GM21717 (cell line): ENCODE results near the gene TMEM229B.

Source experiments
- ATAC-seq: cut with Tn5 transposase; IDR thresholded peaks from one replicate; pipeline ENCODE4 v1.9.1; 2021; ENCODE audit warnings: mild to moderate bottlenecking, moderate library complexity; ENCODE audit not compliant: unreplicated experiment

TMEM229B gene

DNA sequence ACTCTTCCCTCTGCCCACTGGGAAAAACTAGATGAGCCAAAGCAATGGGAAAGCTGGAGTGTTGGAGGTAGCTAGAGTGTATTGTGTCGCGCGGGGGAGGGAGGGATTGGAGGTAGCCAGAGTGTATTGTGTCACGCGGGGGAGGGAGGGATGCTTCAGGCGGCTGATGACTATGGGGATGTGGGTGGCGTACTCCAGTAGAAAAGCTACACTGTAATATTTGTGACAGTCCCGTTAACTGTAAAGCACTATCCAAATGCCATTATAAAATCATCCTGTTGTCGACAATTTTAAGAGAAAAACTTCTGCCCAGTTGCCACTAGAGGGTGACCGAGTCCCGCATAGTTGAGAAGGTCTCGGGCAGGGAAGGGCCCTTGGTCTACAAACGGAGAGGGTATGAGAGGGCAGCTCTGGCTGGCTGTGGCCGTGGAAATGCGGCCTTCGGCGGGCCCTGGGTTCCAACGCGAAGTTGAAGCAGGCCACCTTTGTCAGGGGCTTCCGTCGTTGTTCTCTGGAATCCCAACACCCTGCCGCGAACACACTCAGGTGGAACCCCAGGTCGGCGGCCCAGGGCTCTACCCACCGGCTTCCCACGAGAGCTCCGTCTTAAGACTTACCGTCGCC is 61.4 kb downstream of the TMEM229B start:
- no peak for ATAC-seq

GRCh38 chr14:67426161-67426560 is 62.4 kb downstream of the TMEM229B start:
- ATAC-seq, result no peak

DNA sequence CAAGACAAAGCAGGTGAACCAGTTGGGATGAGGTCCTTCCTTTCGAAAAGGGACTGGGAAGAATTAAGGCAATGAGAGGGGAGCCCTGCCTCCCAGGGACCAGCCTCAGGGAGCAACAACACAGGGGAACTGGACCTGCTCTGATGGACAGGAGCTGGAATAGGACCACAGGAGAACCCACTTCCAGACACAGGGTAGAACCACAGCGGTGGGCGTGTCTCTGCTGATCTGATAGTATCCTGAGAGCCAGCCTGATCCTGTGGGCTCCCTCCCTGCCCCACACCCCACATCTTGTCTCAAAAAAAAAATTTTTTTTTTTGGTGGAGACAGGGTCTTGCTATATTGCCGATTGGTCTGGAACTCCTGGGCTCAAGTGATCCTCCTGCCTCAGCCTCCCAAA is 62.9 kb downstream of the TMEM229B start:
- no peak for ATAC-seq

DNA sequence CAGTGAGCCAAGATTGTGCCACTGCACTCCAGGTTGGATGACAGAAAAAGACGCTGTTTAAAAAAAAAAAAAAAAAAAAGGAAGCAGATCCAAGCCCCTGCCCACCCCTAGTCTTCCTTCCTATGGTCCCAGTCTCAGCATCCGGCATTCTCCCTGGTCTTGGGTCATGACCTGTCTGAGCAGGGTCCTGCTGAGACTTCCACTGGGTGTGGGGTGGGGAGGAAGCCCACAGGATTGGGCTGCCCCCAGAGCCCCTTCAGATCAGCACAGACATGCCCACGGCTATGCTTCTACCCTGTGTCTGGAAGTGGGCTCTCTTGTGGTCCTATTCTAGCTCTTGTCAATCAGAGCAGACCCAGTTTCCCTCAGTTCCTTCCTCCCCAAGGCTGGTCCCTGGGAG is 64.0 kb downstream of the TMEM229B start:
- no peak for ATAC-seq

GRCh38 chr14:67423424-67423823 is 65.1 kb downstream of the TMEM229B start:
- ATAC-seq, result no peak

DNA sequence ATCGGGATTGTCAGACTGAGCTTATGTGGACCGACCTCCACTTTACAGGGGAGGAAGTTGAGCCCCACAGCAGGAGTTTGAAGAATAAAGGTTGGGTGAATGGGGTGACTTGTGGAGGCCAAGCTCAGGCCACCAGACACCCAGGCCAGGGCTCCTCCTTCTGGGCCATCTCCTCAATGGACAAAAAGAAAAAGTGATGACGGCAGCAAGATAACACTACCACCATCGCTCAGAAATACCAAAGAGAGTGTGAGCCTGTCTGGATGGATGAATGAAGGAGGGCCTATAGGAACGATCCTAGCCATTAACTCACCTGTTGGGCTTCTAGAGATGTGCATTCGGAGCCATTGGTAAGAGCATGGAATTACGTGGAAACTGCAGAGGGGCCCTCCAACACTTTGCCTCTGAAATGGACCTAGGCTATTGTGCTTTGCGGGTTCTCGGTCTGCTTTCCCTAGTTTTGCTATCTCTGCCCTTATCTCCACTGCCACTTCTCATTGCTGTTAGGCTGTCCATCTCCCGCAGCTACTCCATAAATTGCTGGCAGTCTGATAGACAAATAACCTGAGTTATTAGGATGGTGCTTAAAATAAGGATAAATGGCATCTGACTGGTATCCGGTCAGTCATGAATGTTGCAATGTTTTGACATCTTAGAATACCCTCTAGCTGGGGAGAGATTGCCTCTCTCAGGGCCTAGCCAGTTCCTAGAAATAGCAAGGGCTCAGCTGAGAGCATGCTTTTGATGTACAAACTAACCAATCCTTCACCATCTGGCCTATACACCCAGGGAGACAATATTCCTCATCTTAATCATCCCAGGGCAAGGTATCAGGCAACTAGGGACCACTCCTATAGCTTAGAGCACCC is 66.9 kb downstream of the TMEM229B start:
- ATAC-seq, result no peak
